HG03135 (cell line): Measurements from ENCODE around the gene THSD4.
"Not testable (repeated sequence)": the region's sequence is repeated elsewhere in the genome, so short reads cannot be mapped to it uniquely, and the experiment has no call there.

ENCODE experiments used
- ATAC-seq: cut with Tn5 transposase; IDR thresholded peaks from one replicate; pipeline ENCODE4 v1.9.1; 2021; ENCODE audit warnings: mild to moderate bottlenecking, moderate library complexity; ENCODE audit not compliant: unreplicated experiment

Gene THSD4

DNA sequence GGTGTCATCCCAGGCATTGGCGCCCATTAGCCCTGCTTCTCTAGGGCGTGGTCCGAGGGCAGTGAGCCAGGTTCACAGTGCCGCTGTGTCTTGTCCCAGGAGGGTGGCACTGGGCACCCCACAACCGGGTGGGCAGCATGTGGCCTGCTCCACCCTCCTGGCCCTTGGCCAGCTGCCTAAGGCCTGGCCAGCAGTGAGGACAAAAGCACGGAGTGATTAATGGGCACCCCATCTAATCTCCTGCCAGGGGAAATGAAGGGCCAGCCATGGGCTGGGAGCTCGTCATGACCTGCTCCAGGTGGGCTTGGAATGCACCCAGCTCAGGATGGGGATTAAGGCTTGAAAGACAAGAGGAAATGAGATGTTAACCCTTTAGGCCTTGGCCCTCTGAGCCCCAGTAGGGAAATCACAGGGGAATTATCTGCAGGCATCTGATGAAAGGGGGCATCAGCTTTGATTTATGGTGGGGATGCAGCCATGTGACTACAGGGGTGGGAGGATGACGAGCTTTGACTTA lies 5.2 kb downstream of the THSD4 start:
- no peak for ATAC-seq

GRCh38 chr15:71121442-71121841 lies 6.2 kb downstream of the THSD4 start:
- no peak for ATAC-seq

GRCh38 chr15:71124937-71125790 lies 9.9 kb downstream of the THSD4 start:
- ATAC-seq, result no peak

DNA sequence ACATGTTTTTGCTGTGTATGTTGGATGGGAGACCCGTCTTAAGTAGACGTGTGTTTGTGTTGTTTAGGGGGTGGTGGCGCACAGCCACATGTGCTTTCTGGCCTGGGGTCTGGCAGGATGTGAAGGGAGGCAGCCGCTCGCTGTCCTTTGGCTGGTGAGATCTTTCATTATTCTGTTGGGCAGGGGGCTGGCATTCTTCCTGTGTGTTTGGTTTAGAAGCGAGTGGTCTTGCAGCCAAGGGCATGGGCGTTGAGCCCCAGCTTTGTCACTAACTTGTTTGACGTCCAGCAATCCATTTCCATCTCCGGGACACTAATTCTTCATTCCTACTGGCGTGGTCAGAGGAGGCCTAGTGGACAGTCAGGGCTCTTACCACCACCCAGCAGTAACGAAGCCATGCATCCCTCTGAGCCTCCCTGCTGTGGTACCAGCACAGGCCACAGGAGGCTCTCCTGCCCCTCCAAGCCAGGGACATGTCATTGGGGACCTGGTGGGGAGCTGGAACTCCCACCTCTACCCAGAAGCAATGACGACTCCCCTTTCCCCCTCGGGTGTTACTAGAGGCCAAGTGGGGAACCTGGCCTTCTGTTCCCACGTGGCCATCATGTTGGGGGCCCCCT lies 10.7 kb downstream of the THSD4 start:
- no peak for ATAC-seq

DNA sequence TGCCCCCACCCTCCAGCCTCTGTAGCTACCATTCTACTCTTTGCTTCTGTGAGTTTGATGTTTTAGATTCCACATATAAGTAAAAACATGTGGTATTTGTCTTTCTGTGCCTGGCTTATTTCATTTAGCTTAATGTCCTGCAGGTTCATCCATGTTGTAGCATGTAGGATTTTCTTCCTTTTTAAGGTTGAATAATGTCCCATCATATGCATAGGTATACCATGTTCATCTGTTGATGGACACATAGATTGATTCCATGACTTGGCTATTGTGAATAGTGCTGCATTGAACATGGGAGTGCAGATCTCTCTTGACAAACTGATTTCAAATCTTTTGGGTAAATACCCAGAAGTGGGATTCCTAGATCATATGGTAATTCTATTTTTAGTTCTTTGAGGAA lies 11.8 kb downstream of the THSD4 start:
- no peak for ATAC-seq

DNA sequence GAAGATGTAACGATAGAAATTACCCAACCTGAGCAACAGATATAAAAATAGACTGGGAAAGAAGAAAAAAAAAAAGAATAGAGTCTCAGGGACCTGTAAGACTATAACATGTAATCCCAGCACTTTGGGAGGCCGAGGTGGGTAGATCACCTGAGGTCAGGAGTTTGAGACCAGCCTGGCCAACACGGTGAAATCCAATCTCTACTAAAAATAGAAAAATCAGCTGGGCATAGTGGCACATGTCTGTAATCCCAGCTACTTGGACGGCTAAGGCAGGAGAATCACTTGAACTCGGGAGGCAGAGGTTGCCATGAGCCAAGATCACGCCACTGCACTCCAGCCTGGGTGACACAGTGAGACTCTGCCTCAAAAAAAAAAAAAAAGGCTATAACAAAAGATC lies 12.9 kb downstream of the THSD4 start:
- not testable (repeated sequence) for ATAC-seq

GRCh38 chr15:71128939-71129562 lies 13.8 kb downstream of the THSD4 start:
- ATAC-seq, result no peak

DNA sequence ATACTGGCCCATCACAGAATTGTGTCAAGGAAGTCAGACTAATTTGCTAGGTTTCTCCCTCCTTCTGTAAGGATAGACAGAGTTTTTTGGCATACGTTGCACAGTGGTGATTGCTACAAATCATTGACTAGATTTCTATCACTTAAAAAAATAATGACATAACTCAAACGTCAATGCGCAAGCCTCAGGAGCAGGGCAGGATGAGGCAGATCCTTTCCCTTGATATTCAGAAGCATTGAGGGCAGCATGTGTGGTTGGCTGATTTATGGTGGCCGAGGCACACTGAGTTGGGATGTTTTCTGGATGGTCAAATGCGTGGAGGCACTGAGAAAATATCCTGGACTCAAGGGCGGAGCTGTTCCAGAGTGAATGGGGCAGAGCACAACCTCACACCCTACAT lies 14.4 kb downstream of the THSD4 start:
- no peak for ATAC-seq

- no peak for ATAC-seq
Observed at GRCh38 chr15:71131601-71132362, 16.5 kb downstream of the THSD4 start.

DNA sequence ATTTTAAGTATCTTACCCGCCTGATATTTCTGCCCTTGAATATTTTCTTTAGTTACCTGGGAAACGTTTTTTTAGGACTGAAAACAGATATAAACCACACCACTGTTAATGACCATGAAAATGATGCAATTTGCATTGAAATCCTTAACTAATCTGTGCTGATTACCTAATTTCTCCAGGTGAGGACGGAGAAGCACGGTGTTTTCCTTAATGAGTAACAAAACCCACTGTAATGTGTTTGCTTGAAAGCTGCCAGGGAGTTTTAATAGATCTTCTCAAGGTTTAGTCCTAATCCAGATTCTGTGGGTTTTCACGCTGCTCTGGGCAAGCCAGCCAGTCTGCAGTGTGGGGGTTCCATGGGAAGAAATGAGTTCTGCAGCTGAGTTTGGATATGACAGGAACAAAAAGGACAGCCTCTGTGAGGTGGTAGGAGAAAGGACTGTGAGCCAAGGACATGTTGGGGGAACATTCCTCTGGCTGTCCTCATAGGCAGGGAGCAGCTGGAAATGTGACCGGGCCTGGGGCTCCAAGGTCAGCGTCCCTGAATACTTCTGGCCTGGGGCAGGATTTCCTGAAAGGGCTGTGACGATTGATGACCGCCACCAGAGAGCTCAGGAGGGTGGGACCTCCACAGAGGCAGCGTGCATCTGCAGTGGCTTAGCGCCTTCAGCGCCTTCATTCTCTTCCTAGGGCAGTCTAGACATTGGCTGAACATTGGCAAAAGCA lies 18.6 kb downstream of the THSD4 start:
- no peak for ATAC-seq

DNA sequence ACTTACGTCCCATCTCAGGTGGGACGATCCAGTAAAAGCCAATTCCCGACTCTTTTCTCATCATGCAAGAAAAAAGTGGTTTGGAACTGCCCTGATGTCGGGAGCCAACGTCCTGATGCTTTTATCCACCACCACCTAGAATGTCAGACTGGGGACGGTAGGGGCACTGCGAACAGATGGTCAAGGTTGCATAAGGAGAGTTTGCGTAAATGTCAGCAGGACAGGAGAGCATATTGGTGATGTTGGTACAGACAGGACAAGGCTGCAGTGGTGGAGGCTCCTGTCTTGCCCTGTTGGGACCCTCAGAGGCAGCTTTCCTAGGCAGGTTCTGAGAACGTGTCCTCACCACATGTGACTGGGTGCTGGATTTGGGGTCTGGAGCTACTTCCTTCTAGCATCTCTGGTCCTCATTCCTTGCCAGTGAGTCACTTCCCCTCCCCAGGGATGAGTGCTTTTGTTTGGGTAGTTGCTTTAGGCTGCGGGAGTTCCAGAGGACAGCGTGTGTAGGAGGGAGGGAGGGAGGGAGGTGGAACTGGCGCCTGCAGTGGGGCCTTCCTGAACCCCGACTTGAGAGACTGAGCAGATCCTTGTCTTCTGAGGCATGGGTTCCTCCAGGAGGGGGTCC lies 21.0 kb downstream of the THSD4 start:
- ATAC-seq, result no peak

- ATAC-seq, result no peak
Observed at GRCh38 chr15:71136793-71137518, 21.7 kb downstream of the THSD4 start.

GRCh38 chr15:71138473-71138872 lies 23.2 kb downstream of the THSD4 start:
- ATAC-seq, result no peak

DNA sequence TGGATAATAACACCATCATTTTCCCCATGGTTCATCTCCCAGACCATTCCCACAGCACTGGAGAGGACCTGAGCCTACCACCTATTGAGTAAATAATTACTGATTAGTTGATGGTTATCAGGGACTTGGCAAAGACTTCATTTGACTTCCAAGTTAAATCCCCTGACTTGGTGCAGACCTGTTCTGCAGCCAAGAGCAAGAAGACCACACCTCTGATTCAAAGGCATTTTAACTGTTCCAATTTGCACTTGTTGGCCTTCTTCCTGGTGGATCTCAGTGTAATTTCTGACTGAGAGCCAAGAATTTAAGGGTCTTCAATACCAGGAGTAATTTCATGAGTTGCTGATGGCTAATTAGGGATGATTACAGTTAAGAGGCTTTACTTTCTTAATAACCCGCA lies 24.0 kb downstream of the THSD4 start:
- ATAC-seq, result no peak

DNA sequence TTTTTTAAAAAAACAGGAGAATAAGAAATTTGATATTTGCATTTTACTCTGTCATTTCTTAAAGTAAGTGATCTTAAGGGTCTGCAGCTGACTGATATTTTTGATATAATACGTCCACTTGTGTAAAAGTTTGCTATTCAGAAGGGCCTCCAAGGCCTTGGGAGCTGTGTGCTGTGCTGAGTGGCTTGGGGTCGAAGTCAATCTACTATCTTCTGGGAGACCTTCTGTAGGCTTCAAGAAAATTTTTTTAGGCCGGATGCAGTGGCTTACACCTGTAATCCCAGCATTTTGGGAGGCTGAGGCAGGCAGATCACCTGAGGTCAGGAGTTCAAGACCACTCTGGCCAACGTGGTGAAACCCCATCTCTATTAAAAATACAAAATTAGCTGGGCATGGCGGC lies 26.3 kb downstream of the THSD4 start:
- ATAC-seq, result no peak

DNA sequence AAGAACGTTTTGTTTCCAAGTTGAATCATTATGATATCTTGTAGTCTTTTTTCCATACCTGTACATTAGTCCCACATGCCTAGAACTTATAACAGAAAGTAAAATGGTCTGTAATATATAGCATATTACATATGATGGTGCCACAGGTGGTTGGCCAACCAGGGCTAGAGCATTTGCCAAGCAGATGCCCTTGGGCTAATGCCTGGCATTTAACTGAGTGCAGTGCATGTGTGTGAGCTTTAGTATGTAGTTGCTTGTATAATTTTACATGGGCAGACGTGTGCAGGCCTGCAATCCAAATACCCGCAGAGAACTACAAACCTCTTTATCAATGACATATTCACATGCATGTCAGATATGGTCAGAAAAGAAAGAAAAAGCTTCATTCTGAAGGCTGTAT lies 27.5 kb downstream of the THSD4 start:
- ATAC-seq, result no peak

DNA sequence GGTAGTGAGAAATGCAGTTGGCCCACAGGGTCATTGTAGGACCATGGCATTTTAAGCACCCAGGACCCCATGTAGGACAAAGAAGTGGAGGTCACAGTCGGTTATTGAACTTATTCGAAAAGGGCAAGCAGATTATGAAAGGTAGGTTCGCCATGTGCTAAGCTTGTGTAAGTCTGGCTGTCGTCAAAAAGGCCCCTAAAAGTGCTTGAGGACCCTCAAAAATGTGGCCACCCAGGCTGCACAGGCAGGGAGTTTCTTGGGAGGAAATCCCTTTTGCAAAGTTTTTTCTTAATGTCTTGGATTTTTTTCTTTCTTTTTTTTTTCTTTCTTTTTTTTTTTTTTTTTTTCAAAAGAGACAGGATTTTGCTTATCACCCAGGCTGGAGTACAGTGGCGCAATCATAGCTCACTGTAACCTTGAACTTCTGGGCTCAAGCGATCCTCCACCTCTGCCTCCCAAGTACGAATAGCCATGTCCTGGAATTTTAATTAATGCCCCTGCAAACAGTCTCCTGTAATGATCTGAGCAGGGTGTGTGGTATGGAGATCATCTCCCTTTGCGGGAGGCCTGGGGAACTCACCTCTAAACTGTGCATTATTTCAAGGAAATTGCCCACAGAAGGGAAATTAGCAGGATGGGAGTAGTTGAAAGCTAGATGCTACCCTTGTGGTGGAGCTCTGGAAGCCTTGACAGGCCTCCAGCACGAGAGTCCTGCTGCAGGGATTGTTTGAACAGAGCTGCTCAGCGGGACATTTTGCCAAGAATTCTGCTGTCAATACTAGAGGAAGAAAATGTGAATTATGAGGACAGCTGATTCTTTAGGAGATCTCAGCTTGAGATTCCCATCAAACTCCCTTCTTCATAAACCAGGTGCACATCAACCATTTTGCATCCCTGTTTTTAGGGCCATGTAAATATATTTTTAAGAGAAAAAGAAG lies 28.4 kb downstream of the THSD4 start:
- no peak for ATAC-seq

DNA sequence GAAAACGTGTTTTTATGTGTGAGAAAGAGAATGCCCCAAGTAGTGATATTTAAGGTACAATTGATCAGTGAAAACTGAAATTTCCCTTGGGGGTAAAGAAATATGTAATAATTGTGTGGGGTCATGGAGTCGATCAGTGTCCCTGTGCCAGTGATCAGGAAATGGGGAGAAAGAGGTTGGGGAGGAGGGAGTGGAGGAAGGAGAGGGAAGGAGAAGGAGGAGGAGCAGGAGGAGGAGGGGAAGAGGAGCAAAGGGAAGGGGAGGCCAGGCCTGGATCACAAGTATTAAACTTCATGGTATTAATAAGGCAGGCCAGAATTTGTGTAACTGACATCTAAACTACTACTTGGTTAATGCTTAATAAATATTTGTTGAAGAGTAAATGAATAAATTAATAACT lies 30.4 kb downstream of the THSD4 start:
- no peak for ATAC-seq
